GF-D8 (cell line): ENCODE results near the gene GPR35.
"Not testable (repeated sequence)": the region's sequence is repeated elsewhere in the genome, so short reads cannot be mapped to it uniquely, and the experiment has no call there.

Experiments used
- DNase-seq: peaks from one replicate; lab custom pipeline; 2025; lab: John Stamatoyannopoulos, UW

Gene GPR35

GRCh38 chr2:240662681-240663080, 37.4 kb downstream of the GPR35 start:
- DNase-seq: no peak

DNA sequence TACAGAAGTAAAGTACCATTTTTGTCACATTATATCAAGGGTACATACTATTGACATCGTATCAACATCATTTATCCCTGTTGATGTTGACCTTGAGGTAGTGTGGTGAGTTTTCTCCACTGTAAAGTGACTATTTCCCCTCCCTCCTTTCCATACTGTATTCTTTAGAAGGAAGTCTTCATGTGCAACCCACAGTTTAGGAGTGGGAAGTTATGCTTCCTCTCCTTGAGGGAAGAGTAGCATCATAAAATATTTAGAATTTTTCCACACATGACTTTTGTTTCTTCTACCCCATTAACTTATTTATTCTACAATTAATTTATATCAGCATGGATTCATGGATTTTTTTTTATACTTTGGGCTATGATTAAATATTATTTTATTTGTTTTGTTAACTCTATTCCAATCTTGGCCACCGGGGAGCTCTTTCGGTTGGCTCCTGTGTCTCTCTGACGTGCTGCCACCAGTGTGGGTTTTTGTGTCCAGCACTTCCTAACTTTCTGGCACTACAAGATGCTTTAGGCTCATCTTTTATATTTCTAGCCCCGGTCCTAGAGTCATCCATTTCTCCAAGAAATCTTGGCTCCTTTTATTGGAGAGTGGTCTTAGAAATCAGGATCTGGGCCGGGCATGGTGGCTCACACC, 38.4 kb downstream of the GPR35 start:
- no peak for DNase-seq

DNA sequence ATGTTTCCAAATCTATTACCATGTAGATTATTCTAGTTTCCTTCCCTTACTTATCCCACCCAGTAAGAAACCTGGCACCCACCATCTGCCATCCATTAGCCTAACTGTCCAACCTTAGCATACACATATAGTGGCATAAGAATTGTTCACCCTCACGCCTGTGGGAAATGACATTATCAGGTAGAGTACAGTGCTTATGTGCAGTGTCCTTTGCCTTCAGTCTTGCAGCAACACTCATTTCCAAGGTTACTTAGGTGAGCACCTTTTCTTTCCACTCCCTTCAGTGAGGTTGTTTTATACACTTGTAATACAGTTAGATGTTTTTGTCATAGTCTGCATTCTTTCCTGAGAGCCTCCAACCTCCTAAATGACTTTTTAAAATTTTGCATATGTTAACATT, 39.3 kb downstream of the GPR35 start:
- no peak for DNase-seq

DNA sequence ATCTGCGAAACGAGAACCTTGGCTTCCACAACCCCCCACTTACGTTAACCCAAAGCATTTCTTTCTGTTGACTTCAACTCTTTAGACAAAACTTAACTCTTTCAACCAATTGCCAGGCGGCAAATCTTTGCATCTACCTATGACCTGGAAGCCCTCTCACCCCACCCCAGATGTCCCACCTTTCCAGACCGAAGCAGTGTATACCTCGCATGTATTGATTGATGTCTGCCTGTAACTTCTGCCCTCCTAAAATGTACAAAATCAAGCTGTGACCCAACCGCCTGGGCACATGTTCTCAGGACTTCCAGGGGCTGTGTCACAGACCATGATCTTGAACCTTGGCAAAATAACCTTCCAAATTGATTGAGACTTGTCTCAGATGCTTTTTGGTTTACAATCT, 45.1 kb downstream of the GPR35 start:
- no peak for DNase-seq

DNA sequence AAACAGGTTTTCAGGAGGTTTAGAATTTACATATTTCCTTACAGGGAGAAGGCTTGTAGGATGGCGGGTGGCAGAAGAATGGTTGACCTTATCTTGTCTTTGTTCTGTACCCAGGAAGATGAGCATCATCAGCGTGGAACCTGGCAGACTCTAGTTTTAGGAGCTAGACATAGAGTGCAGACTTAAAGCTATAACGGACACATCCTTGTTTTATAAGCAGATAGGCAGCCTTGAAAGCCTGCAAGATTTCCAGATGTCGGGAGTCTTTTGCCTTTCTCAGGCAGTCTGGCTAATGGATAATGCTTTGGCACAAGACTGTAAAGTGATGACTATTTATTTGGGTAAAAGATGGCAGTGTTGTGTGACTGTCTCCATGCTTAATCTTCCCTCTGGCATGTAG, 45.7 kb downstream of the GPR35 start:
- DNase-seq: no peak

GRCh38 chr2:240672076-240672700, 46.9 kb downstream of the GPR35 start:
- DNase-seq: no peak

GRCh38 chr2:240672701-240673190, 47.5 kb downstream of the GPR35 start:
- DNase-seq: no peak

DNA sequence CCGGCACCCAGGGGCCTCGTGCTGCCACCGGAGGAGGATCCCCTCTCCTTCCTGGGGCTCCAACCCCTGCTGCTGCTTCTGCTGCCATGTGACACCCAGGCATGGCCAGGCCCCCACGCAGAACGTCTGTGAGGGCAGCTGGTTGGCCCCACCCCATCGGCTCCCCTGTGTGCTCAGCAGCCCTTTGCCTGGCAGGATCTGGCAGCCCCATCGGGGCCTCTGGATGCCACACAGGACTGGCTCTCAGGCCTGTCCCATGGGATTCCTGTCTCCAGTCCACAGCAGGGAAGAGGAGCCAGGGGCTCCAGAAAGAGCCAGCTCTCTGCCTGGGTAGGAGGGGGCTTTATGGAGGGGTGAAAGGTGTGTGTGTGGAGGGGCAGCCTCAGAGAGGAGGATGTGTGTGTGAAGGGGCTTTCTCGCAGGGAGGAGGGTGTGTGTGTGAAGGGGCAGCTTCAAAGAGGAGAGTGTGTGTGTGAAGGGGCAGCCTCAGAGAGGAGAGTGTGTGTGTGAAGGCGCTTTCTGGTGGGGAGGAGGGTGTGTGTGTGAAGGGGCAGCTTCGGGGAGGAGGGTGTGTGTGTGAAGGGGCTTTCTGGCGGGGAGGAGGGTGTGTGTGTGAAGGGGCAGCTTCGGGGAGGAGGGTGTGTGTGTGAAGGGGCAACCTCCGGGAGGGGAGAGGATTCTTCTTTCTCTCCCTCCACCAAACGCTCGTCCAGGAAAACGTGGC, 49.3 kb downstream of the GPR35 start:
- DNase-seq: not testable (repeated sequence)

GRCh38 chr2:240675345-240675744, 50.1 kb downstream of the GPR35 start:
- not testable (repeated sequence) for DNase-seq

DNA sequence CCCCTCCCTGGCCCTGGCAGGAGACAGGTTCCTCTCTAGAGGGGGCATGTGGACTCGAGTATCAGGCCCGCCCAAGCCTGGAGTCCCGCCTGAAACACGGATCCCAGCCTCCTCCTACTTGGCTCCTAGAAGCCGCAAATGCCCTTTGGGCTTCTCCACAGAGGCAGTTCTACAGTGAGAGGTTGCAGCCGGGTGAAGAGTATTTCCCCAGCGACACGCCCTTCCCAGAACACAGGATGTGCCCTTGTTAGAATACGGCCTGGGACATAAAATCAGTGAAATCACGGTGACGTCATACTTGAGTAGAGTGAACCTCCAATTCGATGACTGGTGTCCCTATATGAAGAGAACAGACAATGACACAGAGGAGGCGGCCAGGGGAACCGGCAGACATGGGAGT, 52.8 kb downstream of the GPR35 start:
- DNase-seq: not testable (repeated sequence)

GRCh38 chr2:240678909-240679308, 53.6 kb downstream of the GPR35 start:
- DNase-seq: not testable (repeated sequence)

- not testable (repeated sequence) for DNase-seq
These were observed 54.9 kb downstream of the GPR35 start for GRCh38 chr2:240680185-240680584.
